Measurements from ENCODE around the gene TRAF3.
"Not testable (repeated sequence)": the region's sequence is repeated elsewhere in the genome, so short reads cannot be mapped to it uniquely, and the experiment has no call there.

The TRAF3 gene

DNA sequence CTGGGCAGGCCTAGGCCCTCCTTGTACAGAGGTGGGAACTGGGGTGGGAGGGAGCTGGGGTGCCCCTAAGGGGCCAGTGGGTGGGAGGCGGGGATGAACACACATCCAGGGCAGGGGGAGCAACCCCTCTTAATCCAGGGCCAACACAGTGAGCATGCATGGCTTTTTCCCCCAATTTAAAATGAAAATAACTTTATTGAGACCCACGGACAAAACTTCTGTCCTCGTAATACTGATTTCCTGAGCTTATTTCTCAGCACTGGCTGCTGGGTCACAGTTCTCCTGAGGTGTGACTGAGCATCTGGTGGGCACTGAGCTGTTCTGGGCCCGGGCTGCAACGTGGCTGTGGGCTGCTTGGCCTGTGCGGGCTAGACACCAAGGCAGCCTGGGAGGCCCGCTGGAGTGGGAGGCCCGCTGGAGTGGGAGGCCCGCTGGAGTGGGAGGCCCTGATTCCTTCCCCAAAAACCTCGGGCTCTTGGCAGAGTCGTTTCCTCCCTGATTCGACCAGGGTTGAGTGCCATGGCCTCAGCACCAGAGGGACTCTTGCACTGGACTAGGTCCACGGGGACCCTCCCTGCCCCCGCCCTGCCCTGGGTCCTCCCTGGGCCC, 24.9 kb upstream of the TRAF3 start:
- DNase-seq = no peak

GRCh38 chr14:102754370-102755262, 22.6 kb upstream of the TRAF3 start:
- no peak for DNase-seq

GRCh38 chr14:102757646-102758045, 19.6 kb upstream of the TRAF3 start:
- DNase-seq = no peak

- no peak for DNase-seq
Measured at GRCh38 chr14:102758087-102758486, 19.2 kb upstream of the TRAF3 start.

DNA sequence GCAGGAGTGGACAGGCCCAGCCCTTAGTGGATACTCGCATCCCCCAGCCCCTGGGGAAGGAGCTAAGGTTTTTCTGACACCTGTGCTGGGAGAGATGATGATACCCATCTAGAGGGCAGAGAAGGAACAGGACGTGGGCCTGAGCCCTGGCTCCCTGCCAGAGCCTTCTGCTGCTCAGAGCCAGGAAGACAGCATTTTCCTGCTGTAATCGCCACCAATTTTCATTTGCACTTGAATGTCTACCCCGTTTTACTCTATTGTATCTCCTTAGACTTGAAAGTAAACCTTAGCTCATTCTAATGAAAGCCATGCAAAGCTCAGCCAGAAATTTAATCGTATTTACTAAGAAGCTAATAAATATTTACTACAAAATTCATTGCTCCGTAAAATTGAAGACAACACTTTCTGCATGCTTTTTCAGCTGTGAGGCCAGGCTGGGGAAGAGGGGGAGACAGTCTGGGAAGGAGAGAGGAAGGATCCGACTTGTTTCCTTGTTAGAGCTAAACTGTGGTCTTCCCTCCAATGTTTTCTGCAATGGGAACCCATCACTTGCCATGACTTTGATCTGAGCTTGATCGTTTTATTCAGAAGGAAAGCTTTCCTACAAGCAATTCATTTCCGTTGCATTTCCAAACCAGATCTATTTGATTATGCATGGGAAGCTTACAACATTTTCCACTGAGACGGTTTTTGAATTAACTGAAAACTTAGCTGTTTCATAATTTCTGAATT, 17.6 kb upstream of the TRAF3 start:
- peak in 2 of 3 experiments; percentile 19 to 51 for DNase-seq

DNA sequence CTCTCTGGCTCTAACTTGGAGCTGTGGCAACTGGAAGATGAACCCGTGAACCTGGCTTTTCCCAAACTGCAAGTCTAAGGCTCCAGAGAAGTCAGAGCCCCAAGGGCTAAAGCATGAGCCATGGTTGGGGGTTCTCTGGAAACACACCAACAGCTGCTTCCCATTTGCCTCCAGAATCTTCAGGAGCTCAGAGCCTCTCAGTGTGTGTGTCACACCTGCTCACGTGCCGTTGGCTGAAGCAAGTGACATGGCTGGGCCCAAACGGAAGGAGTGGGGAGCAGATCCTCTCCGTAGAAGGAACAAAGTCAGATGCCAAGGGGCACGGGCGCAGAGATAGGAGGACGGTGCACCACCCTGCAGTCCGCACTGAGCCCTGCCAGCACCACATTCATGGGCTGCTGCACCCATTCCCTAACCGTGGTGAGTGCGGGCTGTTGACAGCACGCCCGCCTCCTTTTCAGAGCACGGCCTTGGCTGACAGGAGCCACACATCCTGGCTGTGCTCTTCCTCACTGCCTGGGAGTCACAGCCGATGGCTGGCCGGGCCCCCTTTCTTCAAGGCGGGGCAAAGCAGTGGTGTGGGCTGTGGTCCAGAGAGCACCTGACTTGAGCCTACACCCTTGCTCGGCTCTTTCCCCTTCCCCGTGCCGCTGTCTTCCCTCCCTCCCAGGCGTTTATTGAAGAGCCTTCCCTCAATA, 16.6 kb upstream of the TRAF3 start:
- peak in 1 of 3 experiments; percentile 23 for DNase-seq

DNA sequence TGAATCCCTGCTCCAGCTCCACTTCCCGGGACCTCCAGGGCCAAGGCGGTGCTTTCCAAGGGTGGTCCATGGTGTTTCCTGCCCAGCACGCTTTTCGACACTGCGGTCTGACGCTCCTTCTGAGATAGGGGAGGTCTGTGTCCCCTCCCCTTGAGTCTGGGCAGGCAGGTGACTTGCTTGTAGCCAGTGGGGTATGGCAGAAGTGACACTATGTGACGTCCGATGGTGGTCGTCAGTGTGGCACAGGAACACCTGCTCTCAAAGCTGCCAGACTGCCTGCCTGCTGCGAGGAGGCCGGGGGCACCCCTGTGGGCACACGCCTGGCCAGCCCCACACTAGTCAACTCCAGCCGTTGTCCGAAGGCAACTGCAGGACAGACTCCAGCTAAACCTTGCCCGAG, 16.0 kb upstream of the TRAF3 start:
- DNase-seq = no peak

DNA sequence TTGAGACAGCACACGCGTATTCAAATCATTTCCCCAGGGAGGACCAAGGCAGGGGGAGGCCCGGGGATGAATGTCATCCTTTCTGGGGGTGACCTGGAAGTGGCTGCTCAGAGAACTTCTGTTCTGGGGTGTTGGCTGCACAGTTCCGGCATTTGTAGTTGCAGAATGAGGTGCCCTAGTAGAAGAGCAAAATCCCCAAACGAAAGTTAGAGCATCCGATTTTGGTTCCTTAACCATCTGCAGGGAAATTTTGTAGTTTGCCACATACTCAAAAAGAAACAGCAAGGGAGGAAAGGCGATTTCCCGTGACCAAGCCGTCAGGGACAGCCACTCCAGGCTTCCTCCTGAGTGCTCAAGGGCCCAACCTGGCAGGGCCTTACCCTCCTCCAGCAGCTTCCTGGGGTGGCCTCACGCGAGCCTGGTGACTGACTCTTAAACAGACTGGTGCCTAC, 13.0 kb upstream of the TRAF3 start:
- DNase-seq = peak in 1 of 3 experiments; percentile 14

GRCh38 chr14:102765770-102766169, 11.5 kb upstream of the TRAF3 start:
- not testable (repeated sequence) for DNase-seq

DNA sequence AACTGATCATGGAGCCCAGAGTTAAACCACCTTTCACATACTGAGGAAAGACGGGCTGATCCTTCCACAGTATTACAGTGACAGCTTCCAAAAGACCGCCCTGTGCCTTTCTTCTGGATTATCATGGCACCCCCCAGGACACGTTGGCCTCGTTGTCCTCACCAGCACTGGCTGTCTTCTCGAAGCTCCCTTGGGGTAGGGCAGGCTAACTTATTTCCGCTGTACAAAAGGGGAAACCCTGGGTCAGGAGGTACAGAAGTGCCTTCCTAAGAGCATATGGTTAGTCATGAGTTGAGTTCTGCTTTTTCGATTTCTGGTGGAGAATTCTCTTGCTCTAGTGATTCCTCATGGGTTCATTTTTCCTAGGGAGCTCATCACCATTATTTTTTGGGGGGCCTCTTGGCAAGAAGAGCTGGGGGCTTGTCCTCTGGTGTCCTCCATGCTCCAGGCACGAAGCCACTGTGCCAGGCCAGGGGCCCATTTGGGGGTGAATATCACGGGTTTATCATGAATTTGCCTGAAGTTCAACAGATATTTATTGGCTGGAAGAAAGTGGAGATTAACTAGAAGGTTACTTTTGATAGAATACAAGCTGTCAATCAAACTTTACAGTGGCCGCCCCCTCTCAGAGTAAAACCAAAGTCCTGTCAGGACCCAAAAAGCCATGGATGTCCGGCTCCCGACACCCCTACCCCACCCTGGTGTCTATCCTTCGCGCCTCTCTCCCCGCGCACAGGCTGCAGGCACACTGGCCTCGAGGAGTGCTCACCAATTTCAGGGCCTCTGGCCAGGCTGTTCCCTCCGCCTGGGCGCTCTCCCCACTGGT, 8.8 kb upstream of the TRAF3 start:
- DNase-seq = no peak

- DNase-seq = no peak
Measured at GRCh38 chr14:102769049-102769327, 8.3 kb upstream of the TRAF3 start.

GRCh38 chr14:102770147-102771123, 6.8 kb upstream of the TRAF3 start:
- no peak for DNase-seq

DNA sequence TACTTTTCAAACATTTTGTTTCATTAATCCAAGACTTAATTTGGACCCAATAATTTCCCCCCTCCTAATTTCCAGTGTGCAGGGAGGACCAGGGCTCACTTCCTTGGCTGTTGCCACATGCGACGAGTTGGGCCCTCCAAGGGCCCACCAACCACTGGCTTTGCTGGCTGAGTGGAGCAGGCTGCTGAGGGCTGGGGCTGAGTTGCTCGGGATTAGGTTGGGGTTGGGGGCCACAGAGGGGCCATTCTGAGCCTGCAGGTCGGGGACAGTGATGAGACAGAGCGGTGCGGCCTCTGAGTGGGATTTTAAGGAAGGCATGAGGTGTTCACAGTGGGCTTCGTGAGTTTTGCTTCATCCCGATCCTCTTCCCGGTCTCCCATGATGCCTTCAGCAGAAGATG, 6.1 kb upstream of the TRAF3 start:
- DNase-seq = no peak

GRCh38 chr14:102772781-102773570, 4.3 kb upstream of the TRAF3 start:
- DNase-seq = peak in 2 of 3 experiments; percentile 8 to 50

DNA sequence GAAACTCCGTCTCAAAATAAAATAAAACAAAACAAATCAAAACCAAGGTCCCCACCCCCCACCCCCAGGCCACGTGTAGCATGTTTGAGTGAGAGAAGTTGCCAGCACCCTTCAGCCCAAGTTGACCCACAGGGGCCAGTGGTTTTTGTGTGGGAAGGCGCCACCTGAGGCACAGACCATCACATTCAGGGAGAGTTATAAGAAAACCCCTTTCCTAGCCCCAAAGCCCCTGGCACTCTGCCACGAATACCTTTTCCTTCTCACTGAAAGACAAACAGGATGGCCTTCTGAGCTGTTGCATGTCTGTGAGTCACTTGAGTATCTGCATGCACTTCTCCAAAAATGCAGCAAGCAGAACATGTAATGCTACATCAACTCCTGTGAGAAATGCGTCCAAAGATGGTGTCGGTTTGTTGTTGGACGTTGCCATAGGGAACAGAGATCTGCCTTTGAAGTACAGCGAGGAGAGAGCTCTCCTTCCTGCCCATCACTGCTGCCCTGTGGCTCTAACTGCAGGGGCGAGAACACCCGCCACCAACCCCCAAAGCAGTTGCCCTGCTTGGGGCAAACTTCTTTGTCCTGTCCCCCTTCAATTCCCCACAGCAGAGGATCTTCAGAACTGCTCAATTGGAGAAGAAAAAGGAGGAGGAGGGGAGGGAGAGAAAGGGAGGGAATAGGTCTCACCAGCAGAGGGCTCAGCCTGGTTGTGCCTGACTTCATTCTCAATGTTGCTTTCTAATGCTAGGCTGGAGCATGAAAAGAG, 2.7 kb upstream of the TRAF3 start:
- DNase-seq = peak; percentile 36 to 71 (median 54)

DNA sequence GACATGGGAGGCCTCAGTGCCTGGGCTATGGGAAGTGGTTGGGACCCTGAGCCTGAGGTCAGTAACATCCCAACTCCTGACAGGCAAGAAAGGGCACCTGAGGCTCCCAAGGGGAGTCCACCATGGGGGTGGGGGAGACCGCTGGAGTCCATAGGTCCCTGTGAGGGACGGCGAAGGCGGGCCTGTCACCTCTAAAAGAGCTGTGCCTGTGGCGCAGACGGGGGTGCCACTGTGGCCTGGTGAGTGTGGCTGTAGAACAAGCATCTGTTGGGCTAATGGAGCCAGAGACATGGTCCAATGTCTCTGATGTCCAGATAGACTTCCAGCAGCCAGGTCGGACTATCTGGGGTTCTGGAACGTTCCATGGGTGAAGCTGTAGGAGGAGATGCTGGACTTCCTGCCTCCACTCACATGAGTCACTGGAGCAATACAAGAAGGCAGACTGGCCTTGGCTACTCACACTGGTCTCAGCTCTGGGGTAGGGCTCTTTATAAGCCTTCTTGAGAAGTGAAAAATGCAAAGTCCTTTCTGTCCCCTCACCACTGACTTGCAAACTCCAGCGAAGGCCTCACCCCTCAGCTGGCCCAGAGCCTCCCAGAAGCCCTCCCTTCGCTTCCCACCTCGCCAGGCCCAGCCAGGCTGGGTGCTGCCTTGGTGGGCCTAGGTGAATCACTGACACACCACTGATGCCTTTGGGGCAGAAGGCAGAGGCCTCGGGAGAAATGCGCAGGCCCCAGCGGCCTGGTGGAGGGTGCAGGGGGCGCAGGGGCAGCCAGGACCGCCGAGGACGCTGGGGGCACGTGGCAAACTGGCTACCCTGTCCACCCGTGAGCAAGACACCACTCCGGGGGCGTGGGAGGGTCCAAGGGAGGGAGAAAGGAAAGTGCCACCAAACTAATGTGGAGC, 1.1 kb upstream of the TRAF3 start:
- DNase-seq = peak in 1 of 3 experiments; percentile 36

GRCh38 chr14:102777711-102778337, 575 bp downstream of the TRAF3 start:
- DNase-seq = peak in 2 of 3 experiments; percentile 66 to 68

Data from NCI-H1417 (cell line).